CD1c-positive myeloid dendritic cell (primary cell): Measurements from ENCODE around the gene EMC8.

Experiments used
- DNase-seq: peaks from one replicate; pipeline ENCODE4 v3.0.0-alpha.2; 2016; ENCODE audit errors: extremely low spot score

Gene EMC8

GRCh38 chr16:85730186-85730465, 69.2 kb downstream of the EMC8 start:
- peak; percentile 80 for DNase-seq

- no peak for DNase-seq
Measured at GRCh38 chr16:85729452-85730185, 69.7 kb downstream of the EMC8 start.

- no peak for DNase-seq
Measured at GRCh38 chr16:85728879-85729278, 70.5 kb downstream of the EMC8 start.
